NB4 (cell line): Measurements from ENCODE around the gene PDE8A.

Source experiments
- DNase-seq: peaks from one replicate; pipeline ENCODE4 v3.0.0; 2010; ENCODE audit warnings: low read depth
- H3K4me3 ChIP-seq: one replicate; pipeline ENCODE4 v1.5.1; 2011; ENCODE audit warnings: mild to moderate bottlenecking, low read depth, low read length, moderate library complexity
- CTCF ChIP-seq: IDR thresholded peaks from one replicate; pipeline ENCODE4 v1.5.1; 2012; ENCODE audit warnings: low read depth, low read length
- MAX ChIP-seq: IDR thresholded peaks from 2 replicates; pipeline ENCODE4 v1.6.1; 2011; ENCODE audit warnings: low read depth, low read length
- MYC ChIP-seq: IDR thresholded peaks from 2 replicates; pipeline ENCODE4 v1.6.1; 2011; ENCODE audit warnings: low read depth, low read length
- POLR2A ChIP-seq: IDR thresholded peaks from 2 replicates; pipeline ENCODE4 v1.6.1; 2011; ENCODE audit warnings: mild to moderate bottlenecking; ENCODE audit not compliant: insufficient read length; ENCODE audit errors: extremely low read depth

PDE8A gene

GRCh38 chr15:85000189-85000864, 18.7 kb downstream of the PDE8A start:
- no peak for DNase-seq
- H3K4me3 ChIP-seq, result no peak overlapping the region
- TF ChIP-seq MYC (no peak), POLR2A (no peak), CTCF (no peak), MAX (no peak)

- no peak overlapping the region for H3K4me3 ChIP-seq
- no peak for DNase-seq
- TF ChIP-seq MAX (no peak), POLR2A (no peak), CTCF (no peak), MYC (no peak)
These were observed 19.3 kb downstream of the PDE8A start for GRCh38 chr15:85000937-85001336.

- TF ChIP-seq POLR2A (no peak), CTCF (no peak), MAX (no peak), MYC (no peak)
- no peak for DNase-seq
These were observed 20.9 kb downstream of the PDE8A start for GRCh38 chr15:85002517-85002916.

GRCh38 chr15:85003593-85004312, 22.1 kb downstream of the PDE8A start:
- no peak overlapping the region for H3K4me3 ChIP-seq
- peak; percentile 82 for TF ChIP-seq MYC
- TF ChIP-seq CTCF, result no peak
- TF ChIP-seq MAX, result peak; percentile 84
- peak; percentile 86 for DNase-seq

More at GRCh38 chr15:85002517-85002916, 20.9 kb downstream of the PDE8A start:
- no peak overlapping the region for H3K4me3 ChIP-seq

- peak; percentile 62 for DNase-seq
- TF ChIP-seq MAX (no peak), CTCF (no peak)
- no peak overlapping the region for H3K4me3 ChIP-seq
These were observed 22.9 kb downstream of the PDE8A start for GRCh38 chr15:85004550-85004949.

- H3K4me3 ChIP-seq, result no peak overlapping the region
- TF ChIP-seq MYC (no peak), CTCF (no peak)
- no peak for DNase-seq
These were observed 23.7 kb downstream of the PDE8A start for GRCh38 chr15:85005319-85005718.
